Natural killer cell (primary cell): ENCODE results near the gene GNAT2. TPM values are rescaled to one million over a fixed set of nuclear protein-coding genes. Genes with fewer than 3 reads are reported as not detected.

Experiments used
- ATAC-seq, 3 donors: fragments of 150-1000 bp in 2 of 3; fragments of 200-7000 bp in 1 of 3; cut with Tn5 transposase; 1 replicate in 1 of 3; 2 replicates in 2 of 3; pipeline ENCODE4 v1.10.0; 2021; ENCODE audit warnings: mild to moderate bottlenecking in 2 of 3, moderate library complexity in 2 of 3
- DNase-seq, 2 donors: peaks; one replicate each; pipeline versions ENCODE4 v3.0.0 to v3.0.0-alpha.2; 2013 to 2021; ENCODE audit warnings: mixed read lengths in 1 of 2
- H3K27ac ChIP-seq: one replicate; pipeline ENCODE4 v1.5.1; 2013; ENCODE audit warnings: mild to moderate bottlenecking, low read length
- H3K27me3 ChIP-seq: one replicate; pipeline ENCODE4 v1.6.1; 2013; ENCODE audit warnings: low read length; ENCODE audit not compliant: control insufficient read depth, insufficient read depth
- H3K36me3 ChIP-seq: one replicate; pipeline ENCODE4 v1.6.1; 2013; ENCODE audit warnings: low read length; ENCODE audit not compliant: control insufficient read depth, insufficient read depth
- H3K4me1 ChIP-seq: one replicate; pipeline ENCODE4 v1.6.1; 2013; ENCODE audit warnings: low read length; ENCODE audit not compliant: control insufficient read depth, insufficient read depth
- H3K4me3 ChIP-seq: one replicate; pipeline ENCODE4 v1.5.1; 2013; ENCODE audit warnings: low read length
- H3K9me3 ChIP-seq: one replicate; pipeline ENCODE4 v1.6.1; 2013; ENCODE audit warnings: low read length; ENCODE audit not compliant: control insufficient read depth, insufficient read depth
- H3K27ac Mint-ChIP-seq, 2 donors: one replicate each; pipeline ENCODE4 v1.8.0; 2022; ENCODE audit warnings: mild to moderate bottlenecking in 2 of 2, mixed read lengths in 2 of 2, moderate library complexity in 1 of 2
- H3K27me3 Mint-ChIP-seq, 2 donors: one replicate each; pipeline ENCODE4 v1.8.0; 2022; ENCODE audit warnings: low read depth in 2 of 2, mixed read lengths in 2 of 2
- H3K36me3 Mint-ChIP-seq: one replicate; pipeline ENCODE4 v1.8.0; 2022; ENCODE audit warnings: mixed read lengths
- H3K4me1 Mint-ChIP-seq, 2 donors: one replicate each; pipeline ENCODE4 v1.8.0; 2022; ENCODE audit warnings: mixed read lengths in 2 of 2
- H3K4me3 Mint-ChIP-seq: one replicate; pipeline ENCODE4 v1.8.0; 2022; ENCODE audit warnings: mild to moderate bottlenecking, moderate library complexity, mixed read lengths
- H3K9me3 Mint-ChIP-seq, 2 donors: one replicate each; pipeline ENCODE4 v1.8.0; 2022; ENCODE audit warnings: mixed read lengths in 2 of 2
- WGBS: methylation state at CpG from one replicate; pipeline ENCODE4 v1.1.7; 2013; ENCODE audit warnings: missing lambda C conversion rate; ENCODE audit not compliant: insufficient coverage; 5-methylcytosine and 5-hydroxymethylcytosine counted together
- intact Hi-C: fragments of 100-400 bp; cut with micrococcal nuclease; formaldehyde crosslinking; loops from one replicate; pipeline ENCODE4 v1.14.2; 2022
- total RNA-seq, 4 donors: library from RNA; stranded (reverse); fragments of 120-200 nt in 1 of 4; gene quantifications; one replicate each; pipeline versions ENCODE4 v1.2.3 to v1.2.4, GENCODE V29; 2013 to 2022
- TF ChIP-seq, protein P1 (sequence below): fragments of 200-600 bp; IDR thresholded peaks from one replicate; pipeline ENCODE4 v1.8.0; 2022; ENCODE audit warnings: antibody characterized with exemption

Gene GNAT2
- total RNA-seq, 3 donors from 2014 or later (not counting 1 experiment from before 2014, with no cell fraction given): not detected

DNA sequence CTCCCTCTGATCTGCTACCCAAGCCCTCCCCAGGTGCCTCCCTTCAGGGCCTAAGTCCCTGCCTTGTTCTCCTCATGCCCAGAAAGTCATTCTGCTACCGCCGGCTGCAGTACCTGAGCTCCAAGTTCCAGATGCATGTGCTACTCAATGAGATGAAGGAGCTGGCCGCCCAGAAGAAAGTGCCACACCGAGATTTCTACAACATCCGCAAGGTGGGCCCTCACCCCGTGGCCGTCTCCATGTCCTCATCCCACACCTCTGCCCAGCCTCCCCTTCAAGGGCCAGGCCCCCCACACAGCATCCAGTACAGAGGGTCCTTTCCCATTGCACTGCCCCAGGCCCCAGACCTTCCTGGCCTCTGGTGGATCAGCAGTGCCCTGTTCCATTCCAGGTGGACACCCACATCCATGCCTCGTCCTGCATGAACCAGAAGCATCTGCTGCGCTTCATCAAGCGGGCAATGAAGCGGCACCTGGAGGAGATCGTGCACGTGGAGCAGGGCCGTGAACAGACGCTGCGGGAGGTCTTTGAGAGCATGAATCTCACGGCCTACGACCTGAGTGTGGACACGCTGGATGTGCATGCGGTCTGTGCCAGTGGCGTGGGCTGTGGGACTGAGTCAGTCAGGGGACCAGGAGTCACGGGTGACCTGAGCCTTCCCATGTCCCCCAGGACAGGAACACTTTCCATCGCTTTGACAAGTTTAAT, 8.4 kb upstream of the GNAT2 start:
- Histone ChIP-seq H3K36me3 (peaks cover 56% of the 10 kb centered on the region), H3K9me3 (no peaks in the 10 kb centered on the region), H3K4me3 (no peak overlapping the region), H3K4me1 (peaks cover 21% of the 10 kb centered on the region), H3K27me3 (no peaks in the 10 kb centered on the region), H3K27ac (no peak overlapping the region)
- Mint-ChIP-seq H3K4me1 (peaks cover 10 to 24% of the 10 kb centered on the region in 2 donors), H3K27me3 (no peaks in the 10 kb centered on the region), H3K9me3 (no peaks in the 10 kb centered on the region), H3K27ac (no peak overlapping the region), H3K4me3 (no peak overlapping the region), H3K36me3 (no peaks in the 10 kb centered on the region)
- WGBS: 94% methylated on average over 23 of the region's 23 CpGs
- peak in 1 of 2 donors; percentile 6 for DNase-seq
- TF ChIP-seq, protein P1, sequence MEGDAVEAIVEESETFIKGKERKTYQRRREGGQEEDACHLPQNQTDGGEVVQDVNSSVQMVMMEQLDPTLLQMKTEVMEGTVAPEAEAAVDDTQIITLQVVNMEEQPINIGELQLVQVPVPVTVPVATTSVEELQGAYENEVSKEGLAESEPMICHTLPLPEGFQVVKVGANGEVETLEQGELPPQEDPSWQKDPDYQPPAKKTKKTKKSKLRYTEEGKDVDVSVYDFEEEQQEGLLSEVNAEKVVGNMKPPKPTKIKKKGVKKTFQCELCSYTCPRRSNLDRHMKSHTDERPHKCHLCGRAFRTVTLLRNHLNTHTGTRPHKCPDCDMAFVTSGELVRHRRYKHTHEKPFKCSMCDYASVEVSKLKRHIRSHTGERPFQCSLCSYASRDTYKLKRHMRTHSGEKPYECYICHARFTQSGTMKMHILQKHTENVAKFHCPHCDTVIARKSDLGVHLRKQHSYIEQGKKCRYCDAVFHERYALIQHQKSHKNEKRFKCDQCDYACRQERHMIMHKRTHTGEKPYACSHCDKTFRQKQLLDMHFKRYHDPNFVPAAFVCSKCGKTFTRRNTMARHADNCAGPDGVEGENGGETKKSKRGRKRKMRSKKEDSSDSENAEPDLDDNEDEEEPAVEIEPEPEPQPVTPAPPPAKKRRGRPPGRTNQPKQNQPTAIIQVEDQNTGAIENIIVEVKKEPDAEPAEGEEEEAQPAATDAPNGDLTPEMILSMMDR: no peak
- ATAC-seq: no peak
- intact Hi-C loops: no loop called here

DNA sequence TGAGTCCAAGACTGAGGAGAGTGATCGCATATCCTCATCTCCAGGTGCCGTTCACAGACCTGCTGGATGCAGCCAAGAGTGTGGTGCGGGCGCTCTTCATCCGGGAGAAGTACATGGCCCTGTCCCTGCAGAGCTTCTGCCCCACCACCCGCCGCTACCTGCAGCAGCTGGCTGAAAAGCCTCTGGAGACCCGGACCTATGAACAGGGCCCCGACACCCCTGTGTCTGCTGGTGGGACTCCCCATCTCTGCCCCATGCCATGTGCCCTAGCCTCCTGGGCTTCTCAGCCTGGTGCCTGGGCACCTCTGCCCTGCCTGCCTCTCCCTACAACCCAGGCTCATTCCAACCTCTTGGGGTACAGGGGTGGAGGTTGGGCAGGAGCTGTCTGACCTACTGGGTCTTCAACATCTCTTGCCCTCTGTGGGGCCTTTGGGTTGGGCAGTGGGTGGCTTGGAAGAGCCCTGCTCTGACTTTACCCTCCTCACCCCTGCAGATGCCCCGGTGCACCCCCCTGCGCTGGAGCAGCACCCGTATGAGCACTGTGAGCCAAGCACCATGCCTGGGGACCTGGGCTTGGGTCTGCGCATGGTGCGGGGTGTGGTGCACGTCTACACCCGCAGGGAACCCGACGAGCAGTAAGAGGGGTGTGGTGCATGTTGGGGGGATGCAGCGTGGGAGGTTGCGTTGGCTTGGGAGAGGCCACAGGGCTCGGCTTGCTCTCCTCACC, 7.4 kb upstream of the GNAT2 start:
- H3K36me3 Mint-ChIP-seq: no peaks in the 10 kb centered on the region
- peaks cover 56% of the 10 kb centered on the region for H3K36me3 ChIP-seq
- no peaks in the 10 kb centered on the region for H3K9me3 ChIP-seq
- no peaks in the 10 kb centered on the region for H3K27me3 ChIP-seq
- DNase-seq (peak in 1 of 2 donors; percentile 2), ATAC-seq (no peak)
- H3K4me3 Mint-ChIP-seq: no peak overlapping the region
- intact Hi-C loops: no loop called here
- peaks cover 31% of the 10 kb centered on the region for H3K4me1 ChIP-seq
- H3K27ac Mint-ChIP-seq: no peak overlapping the region
- H3K4me3 ChIP-seq: no peak overlapping the region
- no peaks in the 10 kb centered on the region for H3K27me3 Mint-ChIP-seq
- H3K4me1 Mint-ChIP-seq: peaks cover 18 to 34% of the 10 kb centered on the region in 2 donors
- no peaks in the 10 kb centered on the region for H3K9me3 Mint-ChIP-seq
- WGBS: 99% methylated on average over 21 of the region's 21 CpGs
- TF ChIP-seq, protein P1: no peak
- no peak overlapping the region for H3K27ac ChIP-seq

DNA sequence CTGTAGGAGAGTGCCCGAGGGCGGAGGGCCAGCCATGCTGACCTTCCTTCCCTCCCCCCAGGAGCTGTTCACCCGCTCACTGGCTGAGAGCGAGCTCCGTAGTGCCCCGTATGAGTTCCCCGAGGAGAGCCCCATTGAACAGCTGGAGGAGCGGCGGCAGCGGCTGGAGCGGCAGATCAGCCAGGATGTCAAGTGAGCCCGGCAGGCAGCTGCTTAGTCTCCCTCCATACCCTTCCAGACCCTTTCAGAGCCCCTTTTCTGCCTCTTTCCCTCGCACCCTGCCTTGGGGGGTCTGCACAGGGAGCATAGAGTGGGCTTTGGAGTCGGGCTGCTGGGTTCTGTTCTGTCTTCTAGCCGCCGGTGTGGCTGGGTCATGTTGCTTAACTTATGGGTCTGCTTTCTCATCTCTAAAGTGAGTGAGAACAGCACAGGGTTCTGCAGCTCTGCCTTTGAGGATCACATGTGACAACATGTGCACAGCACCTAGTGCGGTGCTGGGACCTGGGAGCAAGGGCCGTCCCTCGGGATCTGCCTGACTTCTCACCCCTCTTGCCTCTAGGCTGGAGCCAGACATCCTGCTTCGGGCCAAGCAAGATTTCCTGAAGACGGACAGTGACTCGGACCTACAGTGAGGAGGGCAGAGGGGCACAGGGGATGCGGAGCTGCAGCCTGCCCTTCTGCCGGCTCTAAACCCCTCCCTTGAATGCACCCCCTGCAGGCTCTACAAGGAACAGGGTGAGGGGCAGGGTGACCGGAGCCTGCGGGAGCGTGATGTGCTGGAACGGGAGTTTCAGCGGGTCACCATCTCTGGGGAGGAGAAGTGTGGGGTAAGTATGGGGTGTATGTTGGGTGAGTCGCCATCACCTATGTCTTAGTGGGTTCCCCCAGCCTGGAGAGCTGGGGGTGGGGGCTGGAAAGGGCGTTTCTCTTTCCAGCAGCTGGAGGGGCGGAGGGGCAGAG, 6.5 kb upstream of the GNAT2 start:
- intact Hi-C loops: no loop called here
- Histone ChIP-seq H3K4me3 (no peak overlapping the region), H3K9me3 (no peaks in the 10 kb centered on the region), H3K27me3 (no peaks in the 10 kb centered on the region), H3K4me1 (peaks cover 40% of the 10 kb centered on the region), H3K27ac (no peak overlapping the region), H3K36me3 (peaks cover 47% of the 10 kb centered on the region)
- Mint-ChIP-seq H3K4me1 (peaks cover 23 to 43% of the 10 kb centered on the region in 2 donors), H3K27ac (peak overlapping the region; percentile 21 to 42), H3K36me3 (no peaks in the 10 kb centered on the region), H3K27me3 (no peaks in the 10 kb centered on the region), H3K9me3 (no peaks in the 10 kb centered on the region), H3K4me3 (no peak overlapping the region)
- TF ChIP-seq, protein P1: no peak
- peak in 1 of 2 donors; percentile 2 for DNase-seq
- WGBS: 95% methylated on average over 32 of the region's 32 CpGs
- ATAC-seq: no peak
